GM23248 (cell line): Measurements from ENCODE around the gene SLC16A11. TPM values are rescaled to one million over a fixed set of nuclear protein-coding genes. Genes with fewer than 3 reads are reported as not detected.

Source experiments
- DNase-seq: peaks from one replicate; pipeline ENCODE4 v3.0.0-alpha.2; 2015
- H2AFZ ChIP-seq: fragments of 200-600 bp; sonication (generic); 2 replicates; pipeline ENCODE4 v1.6.1; 2016; ENCODE audit warnings: antibody characterized with exemption
- H3F3A ChIP-seq: fragments of 200-600 bp; sonication (generic); 2 replicates; pipeline ENCODE4 v1.6.1; 2016; ENCODE audit warnings: mild to moderate bottlenecking, antibody characterized with exemption, mixed run types; ENCODE audit not compliant: insufficient read depth
- H3K27ac ChIP-seq: fragments of 200-600 bp; sonication (generic); 2 replicates; pipeline ENCODE4 v1.5.1; 2016; ENCODE audit warnings: mild to moderate bottlenecking
- H3K27me3 ChIP-seq: fragments of 200-600 bp; sonication (generic); replicated peaks from 2 replicates; pipeline ENCODE4 v1.6.1; 2016; ENCODE audit warnings: mild to moderate bottlenecking; ENCODE audit not compliant: insufficient read depth
- H3K36me3 ChIP-seq: fragments of 200-600 bp; sonication (generic); 2 replicates; pipeline ENCODE4 v1.6.1; 2016; ENCODE audit warnings: low read depth, mild to moderate bottlenecking
- H3K4me1 ChIP-seq: fragments of 200-600 bp; sonication (generic); 2 replicates; pipeline ENCODE4 v1.6.1; 2016; ENCODE audit warnings: mild to moderate bottlenecking; ENCODE audit not compliant: insufficient read depth
- H3K4me2 ChIP-seq: fragments of 200-600 bp; sonication (generic); one replicate; pipeline ENCODE4 v1.6.1; 2016; ENCODE audit warnings: mild to moderate bottlenecking; ENCODE audit not compliant: unreplicated experiment
- H3K4me3 ChIP-seq: fragments of 200-600 bp; sonication (generic); 2 replicates; pipeline ENCODE4 v1.5.1; 2016; ENCODE audit warnings: mild to moderate bottlenecking
- H3K79me2 ChIP-seq: fragments of 200-600 bp; sonication (generic); 2 replicates; pipeline ENCODE4 v1.6.1; 2016; ENCODE audit warnings: mild to moderate bottlenecking; ENCODE audit not compliant: insufficient read depth
- H3K9ac ChIP-seq: fragments of 200-600 bp; sonication (generic); 2 replicates; pipeline ENCODE4 v1.6.1; 2016; ENCODE audit warnings: mild to moderate bottlenecking
- H3K9me2 ChIP-seq: fragments of 200-600 bp; sonication (generic); 2 replicates; pipeline ENCODE4 v1.6.1; 2016; ENCODE audit warnings: mixed run types, mild to moderate bottlenecking, moderate library complexity; ENCODE audit not compliant: insufficient read depth
- H3K9me3 ChIP-seq: fragments of 200-600 bp; sonication (generic); one replicate; pipeline ENCODE4 v1.6.1; 2017; ENCODE audit warnings: low read depth
- H4K20me1 ChIP-seq: fragments of 200-600 bp; sonication (generic); 2 replicates; pipeline ENCODE4 v1.6.0; 2016; ENCODE audit not compliant: insufficient read depth
- EZH2 ChIP-seq: fragments of 200-600 bp; sonication (generic); IDR thresholded peaks from 2 replicates; pipeline ENCODE4 v1.6.1; 2018; ENCODE audit warnings: antibody characterized with exemption, mild to moderate bottlenecking; ENCODE audit not compliant: insufficient read depth, poor library complexity, severe bottlenecking
- EZH2phosphoT487 ChIP-seq: fragments of 200-600 bp; sonication (generic); IDR thresholded peaks from 2 replicates; pipeline ENCODE4 v1.6.1; 2018; ENCODE audit warnings: antibody characterized with exemption, moderate library complexity, mild to moderate bottlenecking, low read depth; ENCODE audit not compliant: insufficient read depth
- WGBS, 2 experiments: methylation state at CpG; one replicate each; pipeline ENCODE4 v1.1.6; 2015 to 2017; ENCODE audit warnings: low lambda C conversion rate in 2 of 2, low coverage in 1 of 2; ENCODE audit errors: missing lambda C conversion rate in 2 of 2; 5-methylcytosine and 5-hydroxymethylcytosine counted together
- in situ Hi-C: fragments of 300-500 bp; cut with MboI; formaldehyde crosslinking; loops from 2 replicates; pipeline ENCODE4 v1.15.0; 2020
- polyA plus RNA-seq: library from polyadenylated mRNA; unstranded; fragments of >200 nt; fragmentation: Nextera tagmentation; extraction: Ambion mirVana; gene quantifications from 2 replicates; pipeline ENCODE4 v1.2.1, GENCODE V29; 2016
- total RNA-seq: library from RNA; depleted of rRNA; stranded (reverse); fragments of >200 nt; shearing (Covaris generic); gene quantifications from 2 replicates; pipeline ENCODE4 v1.2.3, GENCODE V29; 2014

SLC16A11 gene
- total and polyA plus RNA-seq, 2 experiments from 2014 or later = 0.30 TPM; not detected in 1

- H3K4me2 ChIP-seq = no peak overlapping the region
- H3K79me2 ChIP-seq = peaks cover 55% of the 10 kb centered on the region
- H3K4me3 ChIP-seq = no peak overlapping the region
- no peak overlapping the region for H3K27ac ChIP-seq
- H3K9me3 ChIP-seq = no peaks in the 10 kb centered on the region
- no peaks in the 10 kb centered on the region for H3K4me1 ChIP-seq
- in situ Hi-C loops = loop anchor here (10.0 kb wide), 1 partner anchor 339 kb away; no protein-coding TSS in a partner anchor
- 95 to 100% methylated on average over 2 of the region's 2 CpGs for WGBS, 2 experiments
- DNase-seq = no peak
- no peaks in the 10 kb centered on the region for H3F3A ChIP-seq
- no peak for TF ChIP-seq EZH2phosphoT487
- no peak for TF ChIP-seq EZH2
- no peaks in the 10 kb centered on the region for H4K20me1 ChIP-seq
- no peaks in the 10 kb centered on the region for H3K9me2 ChIP-seq
- H3K9ac ChIP-seq = no peak overlapping the region
- H3K27me3 ChIP-seq = no peaks in the 10 kb centered on the region
- peaks cover 15% of the 10 kb centered on the region for H3K36me3 ChIP-seq
- H2AFZ ChIP-seq = no peak overlapping the region
Measured at GRCh38 chr17:7003745-7004144, 40.1 kb downstream of the SLC16A11 start.

GRCh38 chr17:7002288-7003047 lies 41.4 kb downstream of the SLC16A11 start:
- H3K27ac ChIP-seq = no peak overlapping the region
- in situ Hi-C loops = loop anchor here (10.0 kb wide), 1 partner anchor 338 kb away; no protein-coding TSS in a partner anchor

GRCh38 chr17:7001318-7001961 lies 42.5 kb downstream of the SLC16A11 start:
- no peaks in the 10 kb centered on the region for H3K9me2 ChIP-seq

More at GRCh38 chr17:7002288-7003047, 41.4 kb downstream of the SLC16A11 start:
- H2AFZ ChIP-seq = no peak overlapping the region
- no peaks in the 10 kb centered on the region for H4K20me1 ChIP-seq
- H3K36me3 ChIP-seq = peaks cover 15% of the 10 kb centered on the region
- no peak overlapping the region for H3K4me2 ChIP-seq
- no peaks in the 10 kb centered on the region for H3K27me3 ChIP-seq
- H3K9me3 ChIP-seq = no peaks in the 10 kb centered on the region
- no peak for DNase-seq
- H3K9me2 ChIP-seq = no peaks in the 10 kb centered on the region
- TF ChIP-seq EZH2 = no peak
- no peak for TF ChIP-seq EZH2phosphoT487
- H3K4me1 ChIP-seq = no peaks in the 10 kb centered on the region
- 88% methylated on average over 6 of the region's 6 CpGs for WGBS, 2 experiments
- no peak overlapping the region for H3K4me3 ChIP-seq
- peaks cover 42% of the 10 kb centered on the region for H3K79me2 ChIP-seq
- H3F3A ChIP-seq = no peaks in the 10 kb centered on the region
- no peak overlapping the region for H3K9ac ChIP-seq

GRCh38 chr17:6998855-6999508 lies 44.9 kb downstream of the SLC16A11 start:
- Histone ChIP-seq H3K79me2 (peaks cover 20% of the 10 kb centered on the region), H3F3A (no peaks in the 10 kb centered on the region), H3K4me2 (no peak overlapping the region), H3K4me1 (no peaks in the 10 kb centered on the region), H3K4me3 (no peak overlapping the region), H3K9ac (no peak overlapping the region), H3K36me3 (peaks cover 15% of the 10 kb centered on the region), H4K20me1 (no peaks in the 10 kb centered on the region), H3K9me3 (no peaks in the 10 kb centered on the region), H3K27me3 (no peaks in the 10 kb centered on the region), H2AFZ (no peak overlapping the region), H3K27ac (no peak overlapping the region), H3K9me2 (no peaks in the 10 kb centered on the region)
- WGBS, 2 experiments = 74 to 80% methylated on average over 11 of the region's 11 CpGs
- no peak for TF ChIP-seq EZH2phosphoT487
- no peak for TF ChIP-seq EZH2
- in situ Hi-C loops = no loop called here
- DNase-seq = no peak

More at GRCh38 chr17:7001318-7001961, 42.5 kb downstream of the SLC16A11 start:
- no peaks in the 10 kb centered on the region for H3K4me1 ChIP-seq
- H3K27me3 ChIP-seq = no peaks in the 10 kb centered on the region
- no peaks in the 10 kb centered on the region for H3K9me3 ChIP-seq
- H3F3A ChIP-seq = no peaks in the 10 kb centered on the region
- no peak overlapping the region for H3K4me3 ChIP-seq
- WGBS, 2 experiments = 70 to 76% methylated on average over 10 of the region's 10 CpGs
- no peaks in the 10 kb centered on the region for H4K20me1 ChIP-seq
- H3K4me2 ChIP-seq = no peak overlapping the region
- H3K27ac ChIP-seq = no peak overlapping the region
- peak; percentile 32 for DNase-seq
- H3K79me2 ChIP-seq = peaks cover 31% of the 10 kb centered on the region
- no peak overlapping the region for H3K9ac ChIP-seq
- no peak for TF ChIP-seq EZH2phosphoT487
- TF ChIP-seq EZH2 = no peak
- no peak overlapping the region for H2AFZ ChIP-seq
- H3K36me3 ChIP-seq = peaks cover 15% of the 10 kb centered on the region
- in situ Hi-C loops = loop anchor here (10.0 kb wide), 1 partner anchor 337 kb away; no protein-coding TSS in a partner anchor
